SK-N-SH (cell line): ENCODE results near the gene EPHB2. TPM values are rescaled to one million over a fixed set of nuclear protein-coding genes. Genes with fewer than 3 reads are reported as not detected.

ENCODE experiments used
- CTCF ChIA-PET: fragments of 300-600, 350-600 bp; formaldehyde crosslinking; extraction: SDS; loops from one replicate; lab custom pipeline; 2021; lab: Yijun Ruan, JAX
- POLR2A ChIA-PET: fragments of 350-600 bp; sonication (Branson Sonifier 250); formaldehyde crosslinking; extraction: SDS; loops from one replicate; lab custom pipeline; 2020; ENCODE audit warnings: antibody characterized with exemption, inconsistent platforms; lab: Yijun Ruan, JAX
- DNase-seq: peaks from one replicate; pipeline ENCODE4 v3.0.0; 2012
- H2AFZ ChIP-seq: fragments of 200-600 bp; sonication (generic); 2 replicates; pipeline ENCODE4 v1.8.1; 2016; ENCODE audit warnings: antibody characterized with exemption, mild to moderate bottlenecking, low read depth
- H3F3A ChIP-seq: fragments of 200-600 bp; sonication (generic); replicated peaks from 2 replicates; pipeline ENCODE3; 2016; ENCODE audit warnings: antibody characterized with exemption, mild to moderate bottlenecking; ENCODE audit not compliant: insufficient read depth
- H3K27ac ChIP-seq, 2 experiments: fragments of 200-500 bp in 1 of 2; fragments of 200-600 bp in 1 of 2; sonication (Bioruptor generic) in 1 of 2; sonication (generic), shearing (Covaris generic) in 1 of 2; 2 replicates each; pipeline versions ENCODE4 v1.5.1 to v1.6.1; 2014 to 2016; ENCODE audit warnings: low read depth in 2 of 2, inconsistent platforms in 1 of 2, low read length in 1 of 2, mild to moderate bottlenecking in 1 of 2, mixed read lengths in 1 of 2
- H3K27me3 ChIP-seq: fragments of 200-600 bp; sonication (generic), shearing (Covaris generic); 2 replicates; pipeline ENCODE4 v1.6.1; 2016; ENCODE audit warnings: mixed run types; ENCODE audit not compliant: insufficient read depth
- H3K36me3 ChIP-seq, 2 experiments: fragments of 200-500 bp in 1 of 2; fragments of 200-600 bp in 1 of 2; sonication (Bioruptor generic) in 1 of 2; sonication (generic) in 1 of 2; replicated peaks in 1 of 2; 2 replicates each; pipeline versions ENCODE3 to v1.5.1; 2014 to 2016; ENCODE audit warnings: low read length in 1 of 2, mild to moderate bottlenecking in 1 of 2; ENCODE audit not compliant: insufficient read depth in 2 of 2, control insufficient read depth in 1 of 2
- H3K4me1 ChIP-seq, 2 experiments: fragments of 200-500 bp in 1 of 2; fragments of 200-600 bp in 1 of 2; sonication (Bioruptor generic) in 1 of 2; sonication (generic), shearing (Covaris generic) in 1 of 2; 2 replicates each; pipeline versions ENCODE4 v1.5.1 to v1.6.1; 2014 to 2016; ENCODE audit warnings: low read depth in 1 of 2, low read length in 1 of 2, mixed run types in 1 of 2; ENCODE audit not compliant: insufficient read depth in 2 of 2, control insufficient read depth in 1 of 2
- H3K4me2 ChIP-seq: fragments of 200-600 bp; sonication (generic), shearing (Covaris generic); 2 replicates; pipeline ENCODE4 v1.6.1; 2017; ENCODE audit warnings: mixed run types
- H3K4me3 ChIP-seq, 2 experiments: fragments of 200-500 bp in 1 of 2; fragments of 200-600 bp in 1 of 2; sonication (Bioruptor generic) in 1 of 2; sonication (generic), shearing (Covaris generic) in 1 of 2; 2 replicates each; pipeline versions ENCODE4 v1.5.1 to v1.8.1; 2014 to 2016; ENCODE audit warnings: low read depth in 2 of 2, inconsistent platforms in 1 of 2, low read length in 1 of 2, mild to moderate bottlenecking in 1 of 2, mixed read lengths in 1 of 2, moderate library complexity in 1 of 2
- H3K79me2 ChIP-seq: fragments of 200-600 bp; sonication (generic); 2 replicates; pipeline ENCODE4 v1.8.1; 2017; ENCODE audit warnings: mild to moderate bottlenecking; ENCODE audit not compliant: insufficient read depth
- H3K9ac ChIP-seq: fragments of 200-600 bp; sonication (generic); 2 replicates; pipeline ENCODE4 v1.6.1; 2017; ENCODE audit warnings: mixed run types
- H3K9me2 ChIP-seq: fragments of 200-600 bp; sonication (generic); 2 replicates; pipeline ENCODE4 v1.6.1; 2017; ENCODE audit warnings: mixed run types
- H3K9me3 ChIP-seq: fragments of 200-600 bp; sonication (generic); 2 replicates; pipeline ENCODE4 v1.6.1; 2017; ENCODE audit warnings: mixed run types, mild to moderate bottlenecking, moderate library complexity
- H4K20me1 ChIP-seq: fragments of 200-600 bp; sonication (generic); 2 replicates; pipeline ENCODE4 v1.6.1; 2017; ENCODE audit warnings: mild to moderate bottlenecking, mixed run types; ENCODE audit not compliant: insufficient read depth
- CHD2 ChIP-seq: fragments of 150-350 bp; IDR thresholded peaks from 2 replicates; pipeline ENCODE4 v1.6.1; 2018; ENCODE audit warnings: low read length; ENCODE audit not compliant: partially characterized antibody
- ELF1 ChIP-seq: IDR thresholded peaks from 2 replicates; pipeline ENCODE4 v1.4.0; 2012
- EP300 ChIP-seq, 2 experiments: IDR thresholded peaks; 2 replicates each; pipeline versions ENCODE4 v1.4.0 to v1.6.1; 2012; ENCODE audit warnings: borderline replicate concordance in 1 of 2, low read depth in 1 of 2, low read length in 1 of 2
- FOXJ3 ChIP-seq: sonication (generic); formaldehyde crosslinking; IDR thresholded peaks from 2 replicates; pipeline ENCODE4 v1.5.1; 2020; ENCODE audit warnings: mild to moderate bottlenecking, missing genetic modification reagents
- GABPA ChIP-seq: IDR thresholded peaks from 2 replicates; pipeline ENCODE4 v1.4.0; 2012; ENCODE audit warnings: low read depth, mild to moderate bottlenecking
- NFIC ChIP-seq: IDR thresholded peaks from 2 replicates; pipeline ENCODE4 v1.4.0; 2012; ENCODE audit warnings: borderline replicate concordance
- POLR2AphosphoS5 ChIP-seq: IDR thresholded peaks from 2 replicates; pipeline ENCODE4 v1.6.1; 2012; ENCODE audit warnings: low read depth, low read length
- RAD21 ChIP-seq: IDR thresholded peaks from 2 replicates; pipeline ENCODE4 v1.6.1; 2012; ENCODE audit warnings: mild to moderate bottlenecking, low read length
- RFX5 ChIP-seq: IDR thresholded peaks from 2 replicates; pipeline ENCODE4 v1.6.1; 2012; ENCODE audit warnings: mild to moderate bottlenecking, improper control_type of control experiment, low read length
- SIN3A ChIP-seq: IDR thresholded peaks from 2 replicates; pipeline ENCODE4 v1.6.1; 2012; ENCODE audit warnings: low read depth, mild to moderate bottlenecking, low read length, moderate library complexity, borderline replicate concordance
- TAF1 ChIP-seq: IDR thresholded peaks from 2 replicates; pipeline ENCODE4 v1.6.1; 2012; ENCODE audit warnings: low read depth, mild to moderate bottlenecking, low read length, moderate library complexity, borderline replicate concordance
- WGBS: methylation state at CpG from one replicate; pipeline ENCODE4 v1.1.6; 2017; ENCODE audit warnings: low lambda C conversion rate; 5-methylcytosine and 5-hydroxymethylcytosine counted together
- polyA plus RNA-seq, 3 experiments: library from polyadenylated mRNA; depleted of rRNA; stranded (reverse); fragments of >200 nt; gene quantifications; 2 replicates each; pipeline ENCODE4 v1.2.3, GENCODE V29; 2012
- TF ChIP-seq, protein P1 (sequence below): IDR thresholded peaks from 2 replicates; pipeline ENCODE4 v1.4.0; 2012; ENCODE audit warnings: low read depth, borderline replicate concordance
- TF ChIP-seq, protein P2 (sequence below): IDR thresholded peaks from 2 replicates; pipeline ENCODE4 v1.4.0; 2012; ENCODE audit warnings: low read depth, borderline replicate concordance
- TF ChIP-seq, protein P3 (sequence below): IDR thresholded peaks from 2 replicates; pipeline ENCODE4 v1.4.0; 2012; ENCODE audit warnings: low read depth
- TF ChIP-seq, protein P4 (sequence below): IDR thresholded peaks from 2 replicates; pipeline ENCODE4; 2012

The EPHB2 gene
- polyA plus RNA-seq, 1 of the 3 experiments (the other 2 are of a cell fraction): 25.2 TPM

DNA sequence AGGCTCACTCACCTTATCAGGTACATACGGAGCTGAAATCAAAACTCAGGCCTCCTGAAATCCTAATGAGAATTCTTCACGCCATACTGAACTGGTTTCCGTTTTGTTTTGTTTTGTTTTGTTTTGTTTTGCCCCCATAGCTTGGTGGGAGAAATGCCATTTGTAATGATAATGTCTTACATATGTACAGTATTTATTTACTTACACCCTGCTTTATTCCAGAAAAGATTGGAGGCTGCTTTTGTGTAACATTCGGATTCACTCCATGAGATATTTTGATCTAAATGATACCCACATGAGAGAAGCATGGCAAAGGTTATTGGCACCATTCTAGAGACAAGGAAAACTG, 84.7 kb downstream of the EPHB2 start:
- H3K4me3 ChIP-seq: no peak overlapping the region
- no peaks in the 10 kb centered on the region for H3K79me2 ChIP-seq
- H4K20me1 ChIP-seq: no peaks in the 10 kb centered on the region; the same call in 1 of the 2 replicates
- 91% methylated on average over 4 of the region's 4 CpGs for WGBS
- no peak overlapping the region for H3K4me2 ChIP-seq
- no peak overlapping the region for H3K9ac ChIP-seq
- no peaks in the 10 kb centered on the region for H3K9me2 ChIP-seq
- peaks cover 3 to 4% of the 10 kb centered on the region in 2 experiments for H3K36me3 ChIP-seq
- ChIA-PET CTCF (interaction anchor here (1.1 to 1.2 kb wide), 2 partner anchors 11 to 91 kb away, joined by 4 to 5 read pairs; no protein-coding TSS in a partner anchor), POLR2A (no interaction called here)
- no peak overlapping the region for H3K27ac ChIP-seq
- H2AFZ ChIP-seq: no peak overlapping the region
- H3K9me3 ChIP-seq: no peaks in the 10 kb centered on the region
- peaks cover 0 to 29% of the 10 kb centered on the region in 2 experiments; a peak in 2 of 4 replicates for H3K4me1 ChIP-seq
- no peak for TF ChIP-seq FOXJ3 (CRISPR knock-in tag)
- no peak for TF ChIP-seq ELF1
- TF ChIP-seq, protein P1, sequence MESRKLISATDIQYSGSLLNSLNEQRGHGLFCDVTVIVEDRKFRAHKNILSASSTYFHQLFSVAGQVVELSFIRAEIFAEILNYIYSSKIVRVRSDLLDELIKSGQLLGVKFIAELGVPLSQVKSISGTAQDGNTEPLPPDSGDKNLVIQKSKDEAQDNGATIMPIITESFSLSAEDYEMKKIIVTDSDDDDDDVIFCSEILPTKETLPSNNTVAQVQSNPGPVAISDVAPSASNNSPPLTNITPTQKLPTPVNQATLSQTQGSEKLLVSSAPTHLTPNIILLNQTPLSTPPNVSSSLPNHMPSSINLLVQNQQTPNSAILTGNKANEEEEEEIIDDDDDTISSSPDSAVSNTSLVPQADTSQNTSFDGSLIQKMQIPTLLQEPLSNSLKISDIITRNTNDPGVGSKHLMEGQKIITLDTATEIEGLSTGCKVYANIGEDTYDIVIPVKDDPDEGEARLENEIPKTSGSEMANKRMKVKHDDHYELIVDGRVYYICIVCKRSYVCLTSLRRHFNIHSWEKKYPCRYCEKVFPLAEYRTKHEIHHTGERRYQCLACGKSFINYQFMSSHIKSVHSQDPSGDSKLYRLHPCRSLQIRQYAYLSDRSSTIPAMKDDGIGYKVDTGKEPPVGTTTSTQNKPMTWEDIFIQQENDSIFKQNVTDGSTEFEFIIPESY: no peak
- TF ChIP-seq, protein P2, sequence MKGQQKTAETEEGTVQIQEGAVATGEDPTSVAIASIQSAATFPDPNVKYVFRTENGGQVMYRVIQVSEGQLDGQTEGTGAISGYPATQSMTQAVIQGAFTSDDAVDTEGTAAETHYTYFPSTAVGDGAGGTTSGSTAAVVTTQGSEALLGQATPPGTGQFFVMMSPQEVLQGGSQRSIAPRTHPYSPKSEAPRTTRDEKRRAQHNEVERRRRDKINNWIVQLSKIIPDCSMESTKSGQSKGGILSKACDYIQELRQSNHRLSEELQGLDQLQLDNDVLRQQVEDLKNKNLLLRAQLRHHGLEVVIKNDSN: no peak
- TF ChIP-seq SIN3A: no peak
- TF ChIP-seq GABPA: no peak
- TF ChIP-seq TAF1: no peak
- no peak for TF ChIP-seq NFIC
- TF ChIP-seq POLR2AphosphoS5: no peak
- TF ChIP-seq, protein P3, sequence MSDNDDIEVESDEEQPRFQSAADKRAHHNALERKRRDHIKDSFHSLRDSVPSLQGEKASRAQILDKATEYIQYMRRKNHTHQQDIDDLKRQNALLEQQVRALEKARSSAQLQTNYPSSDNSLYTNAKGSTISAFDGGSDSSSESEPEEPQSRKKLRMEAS: no peak
- TF ChIP-seq RFX5: no peak
- TF ChIP-seq, protein P4, sequence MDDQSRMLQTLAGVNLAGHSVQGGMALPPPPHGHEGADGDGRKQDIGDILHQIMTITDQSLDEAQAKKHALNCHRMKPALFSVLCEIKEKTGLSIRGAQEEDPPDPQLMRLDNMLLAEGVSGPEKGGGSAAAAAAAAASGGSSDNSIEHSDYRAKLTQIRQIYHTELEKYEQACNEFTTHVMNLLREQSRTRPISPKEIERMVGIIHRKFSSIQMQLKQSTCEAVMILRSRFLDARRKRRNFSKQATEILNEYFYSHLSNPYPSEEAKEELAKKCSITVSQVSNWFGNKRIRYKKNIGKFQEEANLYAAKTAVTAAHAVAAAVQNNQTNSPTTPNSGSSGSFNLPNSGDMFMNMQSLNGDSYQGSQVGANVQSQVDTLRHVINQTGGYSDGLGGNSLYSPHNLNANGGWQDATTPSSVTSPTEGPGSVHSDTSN: no peak
- no peak for TF ChIP-seq EP300 (IDR thresholded peaks at IDR 0.05; ENCODE audit: borderline replicate concordance in 1 of 2, low read depth in 1 of 2, low read length in 1 of 2)
- no peak for TF ChIP-seq RAD21
- DNase-seq: no peak
- H3F3A ChIP-seq: no peaks in the 10 kb centered on the region
- no peaks in the 10 kb centered on the region for H3K27me3 ChIP-seq

DNA sequence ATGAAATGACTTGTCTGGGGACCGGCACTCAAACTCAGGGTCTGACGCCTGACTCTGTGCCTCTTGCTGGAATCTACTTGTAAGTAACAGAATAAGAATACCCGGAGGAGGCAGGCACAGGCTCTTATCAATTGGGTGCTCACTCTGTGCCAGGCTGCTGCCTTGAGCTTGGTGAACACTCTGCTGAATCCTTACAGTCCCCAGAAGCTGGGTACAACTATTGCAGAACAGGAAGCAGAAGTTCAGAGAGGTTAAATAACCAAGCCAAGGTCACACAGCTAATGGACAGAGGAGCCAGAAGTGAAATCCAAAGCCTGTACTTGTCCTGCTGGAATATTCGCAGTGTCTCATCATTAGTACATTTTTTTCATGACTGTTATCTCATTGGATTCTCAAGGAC, 86.0 kb downstream of the EPHB2 start:
- H3F3A ChIP-seq: no peaks in the 10 kb centered on the region
- H3K36me3 ChIP-seq: peaks cover 0 to 5% of the 10 kb centered on the region in 2 experiments
- WGBS: 81% methylated on average over 4 of the region's 4 CpGs
- POLR2A ChIA-PET: interaction anchor here (1.0 kb wide), 1 partner anchor 21 kb away, joined by 3 read pairs; no protein-coding TSS in a partner anchor
- TF ChIP-seq, protein P1: no peak
- TF ChIP-seq, protein P4: no peak
- TF ChIP-seq RAD21: no peak
- no peak for TF ChIP-seq EP300 (IDR thresholded peaks at IDR 0.05; ENCODE audit: borderline replicate concordance in 1 of 2, low read depth in 1 of 2, low read length in 1 of 2)
- no peak for TF ChIP-seq ELF1
- TF ChIP-seq, protein P2: no peak
- TF ChIP-seq NFIC: no peak
- TF ChIP-seq CHD2: no peak
- TF ChIP-seq, protein P3: no peak
- TF ChIP-seq, all 33 proteins: peak for 0
- H3K79me2 ChIP-seq: no peaks in the 10 kb centered on the region
- H3K9me3 ChIP-seq: no peaks in the 10 kb centered on the region
- no peak overlapping the region for H3K27ac ChIP-seq
- no peak overlapping the region for H2AFZ ChIP-seq
- H3K4me1 ChIP-seq: peaks cover 0 to 19% of the 10 kb centered on the region in 2 experiments; a peak in 1 of 4 replicates
- no peaks in the 10 kb centered on the region for H4K20me1 ChIP-seq
- H3K9ac ChIP-seq: no peak overlapping the region
- no peak for DNase-seq
- CTCF ChIA-PET: interaction anchor here (0.9 to 1.2 kb wide), 2 partner anchors 92 to 93 kb away, joined by 3 to 6 read pairs; no protein-coding TSS in a partner anchor
- no peaks in the 10 kb centered on the region for H3K9me2 ChIP-seq
- H3K4me3 ChIP-seq: no peak overlapping the region
- H3K4me2 ChIP-seq: no peak overlapping the region
- no peaks in the 10 kb centered on the region for H3K27me3 ChIP-seq
